SK-N-DZ (cell line): ENCODE results near the gene DUOX1.

ENCODE experiments used
- DNase-seq: peaks from one replicate; pipeline ENCODE4 v3.0.0-alpha.2; 2015; ENCODE audit warnings: low spot score

Gene DUOX1

GRCh38 chr15:45168286-45168685 lies 38.5 kb downstream of the DUOX1 start:
- no peak for DNase-seq

- peak; percentile 87 for DNase-seq
Observed at GRCh38 chr15:45168751-45169551, 39.2 kb downstream of the DUOX1 start.

- peak; percentile 98 for DNase-seq
Observed at GRCh38 chr15:45169608-45170480, 40.0 kb downstream of the DUOX1 start.

DNA sequence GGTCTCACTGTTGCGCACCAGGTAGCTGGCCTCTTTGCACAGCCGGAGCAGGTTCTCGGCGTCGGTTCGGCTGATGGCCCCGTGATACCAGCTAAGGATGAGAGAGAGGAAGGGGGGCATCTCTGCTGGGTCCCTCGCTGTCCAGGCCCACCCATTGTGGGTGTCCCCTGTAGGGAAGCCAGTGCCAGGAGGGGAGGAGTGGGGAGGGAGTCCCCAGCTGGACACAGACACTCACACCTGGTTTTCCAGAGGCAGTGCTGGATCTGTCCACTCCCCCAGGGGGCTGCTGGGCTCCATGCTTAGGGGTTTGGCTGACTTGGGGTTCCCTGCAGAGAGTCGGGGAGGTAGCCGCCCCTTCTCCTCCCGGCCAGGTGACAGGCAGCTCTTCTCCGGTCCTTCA lies 42.1 kb downstream of the DUOX1 start:
- DNase-seq, result no peak

- no peak for DNase-seq
Observed at GRCh38 chr15:45174069-45174468, 44.3 kb downstream of the DUOX1 start.

DNA sequence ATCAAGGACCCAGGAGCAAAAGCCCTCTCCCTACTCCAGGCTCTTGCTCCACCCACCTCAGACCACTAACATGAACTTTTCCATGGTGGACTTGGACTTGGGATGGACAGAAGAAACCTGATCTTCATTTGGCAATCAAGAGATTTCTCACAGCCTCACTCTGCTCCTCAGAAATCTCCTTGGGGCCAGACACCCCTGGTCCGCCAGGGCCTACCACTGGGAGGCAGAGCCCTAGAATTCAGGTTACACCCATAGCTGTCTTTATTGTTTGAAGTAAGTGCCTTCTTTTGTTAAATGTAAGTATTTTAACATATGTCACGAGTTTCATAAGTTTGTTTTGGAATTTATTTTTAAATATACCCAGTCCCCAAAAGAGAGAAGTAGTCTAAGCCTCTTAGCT lies 44.8 kb downstream of the DUOX1 start:
- no peak for DNase-seq

GRCh38 chr15:45177285-45177684 lies 47.5 kb downstream of the DUOX1 start:
- no peak for DNase-seq

- no peak for DNase-seq
Observed at GRCh38 chr15:45179221-45179985, 49.6 kb downstream of the DUOX1 start.

DNA sequence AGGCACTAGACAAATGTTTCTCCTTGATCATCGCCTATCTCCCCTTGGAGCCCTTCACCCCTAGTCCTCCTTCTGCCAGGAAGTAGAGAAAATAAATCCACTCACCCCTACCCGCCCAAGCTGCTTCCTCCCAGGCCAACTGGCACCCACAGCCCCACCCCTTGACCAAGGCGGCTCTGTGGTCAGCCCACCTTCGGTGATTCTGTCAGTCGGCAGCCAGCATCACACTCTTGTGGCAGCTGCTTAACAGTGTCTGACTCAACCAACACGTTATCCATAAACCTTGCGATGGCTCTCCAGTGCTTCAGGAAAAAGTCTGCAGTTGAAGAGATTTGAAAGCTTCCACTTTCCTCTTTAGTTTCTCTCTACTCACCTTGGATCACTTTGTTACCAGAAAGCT lies 50.4 kb downstream of the DUOX1 start:
- DNase-seq, result no peak

- no peak for DNase-seq
Observed at GRCh38 chr15:45180648-45181436, 51.0 kb downstream of the DUOX1 start.

GRCh38 chr15:45181491-45182285 lies 51.9 kb downstream of the DUOX1 start:
- no peak for DNase-seq

DNA sequence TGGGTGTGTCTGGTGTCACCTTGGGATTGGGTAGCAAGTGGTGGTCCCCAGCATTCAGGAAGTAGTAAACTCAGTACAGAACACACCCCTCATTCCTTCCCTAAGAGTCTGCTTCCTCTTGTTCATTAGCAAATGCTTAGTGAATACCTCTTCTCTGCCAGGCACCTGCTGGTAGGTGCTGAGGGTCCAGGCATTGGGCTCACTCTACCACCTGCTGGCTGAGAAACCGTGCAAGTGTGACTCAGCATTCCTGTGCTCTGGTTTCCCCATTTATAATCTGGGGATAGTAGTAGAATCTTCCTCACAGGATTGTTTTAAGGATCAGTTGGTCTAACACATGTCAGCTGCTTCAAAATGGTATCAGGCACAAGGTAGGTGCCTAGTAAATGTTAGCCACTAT lies 53.2 kb downstream of the DUOX1 start:
- DNase-seq, result no peak

DNA sequence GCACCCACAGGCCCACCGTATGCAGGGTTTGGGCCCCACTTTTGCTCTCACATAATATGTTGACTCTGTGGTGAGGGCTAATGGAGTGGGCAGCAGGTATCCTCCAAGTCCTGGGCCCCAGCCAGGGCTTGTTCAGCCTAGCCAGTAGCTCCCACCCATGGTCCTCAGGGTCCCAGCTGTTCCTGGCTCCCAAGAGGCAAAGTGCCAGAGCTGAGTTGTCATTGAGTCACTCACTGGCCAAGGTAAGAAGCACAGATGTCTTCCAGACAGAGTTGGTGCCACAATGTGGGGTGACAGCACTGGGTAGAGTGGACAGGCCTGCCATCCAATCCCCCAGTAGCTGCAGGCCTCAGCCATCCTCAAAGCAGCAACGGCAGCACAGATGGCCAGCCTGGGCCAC lies 53.7 kb downstream of the DUOX1 start:
- DNase-seq, result no peak

GRCh38 chr15:45184562-45185041 lies 54.8 kb downstream of the DUOX1 start:
- DNase-seq, result no peak

DNA sequence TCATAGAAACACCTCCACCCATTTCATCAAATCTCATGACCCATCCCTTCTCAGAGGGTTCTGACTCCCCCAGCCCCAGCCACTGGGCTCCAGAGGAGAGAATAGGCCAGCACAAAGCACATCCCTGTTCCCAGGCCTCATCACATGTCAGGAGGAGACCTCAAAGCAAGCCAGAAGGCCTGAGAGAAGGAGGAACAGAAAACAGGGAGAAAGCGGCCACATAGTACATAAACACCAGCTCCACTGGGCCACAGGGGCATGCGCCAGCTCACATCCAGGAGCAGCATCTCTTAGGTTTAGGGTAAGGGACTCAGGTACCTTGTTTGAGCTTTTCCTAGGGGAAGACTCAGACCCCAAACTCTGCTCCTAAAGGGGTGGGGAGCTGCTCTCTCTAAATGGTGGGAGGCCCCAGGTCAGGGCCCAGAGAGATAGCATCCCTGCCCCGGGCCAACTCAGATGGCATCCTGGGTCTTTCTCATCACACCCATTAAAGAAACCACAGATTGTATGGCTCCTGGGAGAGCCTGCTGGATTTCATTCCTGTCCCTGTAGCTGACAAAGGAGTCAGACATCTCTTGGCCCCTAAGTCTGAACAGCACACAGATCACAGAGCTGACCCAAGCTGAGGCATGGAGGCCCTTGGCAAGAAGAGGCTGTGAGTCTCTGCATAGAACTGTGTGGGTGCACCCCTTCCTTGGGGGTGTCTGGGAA lies 55.4 kb downstream of the DUOX1 start:
- DNase-seq, result no peak

GRCh38 chr15:45185903-45186770 lies 56.3 kb downstream of the DUOX1 start:
- no peak for DNase-seq

GRCh38 chr15:45186771-45187577 lies 57.2 kb downstream of the DUOX1 start:
- DNase-seq, result no peak

GRCh38 chr15:45187578-45187893 lies 57.7 kb downstream of the DUOX1 start:
- DNase-seq, result no peak
